CD14-positive monocyte (primary cell): ENCODE results near the gene ZDHHC7. TPM values are rescaled to one million over a fixed set of nuclear protein-coding genes. Genes with fewer than 3 reads are reported as not detected.

Source experiments
- DNase-seq, 3 donors: peaks; one replicate each; pipeline ENCODE4 v3.0.0-alpha.2; 2011 to 2022
- H2AFZ ChIP-seq: 2 replicates; pipeline ENCODE4 v1.6.0; 2012; ENCODE audit warnings: mild to moderate bottlenecking, low read depth, low read length, inconsistent platforms; ENCODE audit not compliant: insufficient read depth, poor library complexity, severe bottlenecking
- H3K27ac ChIP-seq, 2 donors: 1 replicate in 1 of 2; 2 replicates in 1 of 2; pipeline ENCODE4 v1.5.1; 2012 to 2013; ENCODE audit warnings: low read length in 2 of 2, control low read depth in 1 of 2, inconsistent platforms in 1 of 2, low read depth in 1 of 2, mild to moderate bottlenecking in 1 of 2
- H3K27me3 ChIP-seq, 2 donors: one replicate each; pipeline versions ENCODE4 v1.6.0 to v1.6.1; 2011 to 2013; ENCODE audit warnings: low read length in 2 of 2; ENCODE audit not compliant: control insufficient read depth in 2 of 2, insufficient read depth in 2 of 2
- H3K36me3 ChIP-seq, 2 donors: replicated peaks in 1 of 2; 1 replicate in 1 of 2; 2 replicates in 1 of 2; pipeline versions ENCODE4 v1.5.1 to v1.6.1; 2012 to 2013; ENCODE audit warnings: low read length in 2 of 2, control low read depth in 1 of 2, inconsistent platforms in 1 of 2, mild to moderate bottlenecking in 1 of 2; ENCODE audit not compliant: insufficient read depth in 2 of 2, control insufficient read depth in 1 of 2
- H3K4me1 ChIP-seq, 2 donors: 1 replicate in 1 of 2; 2 replicates in 1 of 2; pipeline versions ENCODE4 v1.5.1 to v1.6.1; 2012 to 2013; ENCODE audit warnings: low read length in 2 of 2, control low read depth in 1 of 2, inconsistent platforms in 1 of 2, mild to moderate bottlenecking in 1 of 2, moderate library complexity in 1 of 2; ENCODE audit not compliant: insufficient read depth in 2 of 2, control insufficient read depth in 1 of 2
- H3K4me2 ChIP-seq: replicated peaks from 2 replicates; pipeline ENCODE3; 2012; ENCODE audit warnings: low read length, moderate library complexity, mild to moderate bottlenecking; ENCODE audit not compliant: poor library complexity, severe bottlenecking; ENCODE audit errors: extremely low read depth
- H3K4me3 ChIP-seq, 3 experiments: fragments of 200-600 bp in 1 of 3; sonication (generic) in 1 of 3; replicated peaks in 1 of 3; 1 replicate in 2 of 3; 2 replicates in 1 of 3; pipeline ENCODE4 v1.5.1; 2011 to 2013; ENCODE audit warnings: low read length in 3 of 3, mild to moderate bottlenecking in 3 of 3, control low read depth in 2 of 3, low read depth in 2 of 3, inconsistent platforms in 1 of 3, moderate library complexity in 1 of 3
- H3K79me2 ChIP-seq: 2 replicates; pipeline ENCODE4 v1.6.0; 2012; ENCODE audit warnings: mild to moderate bottlenecking, control low read depth, inconsistent platforms, low read length, moderate library complexity; ENCODE audit not compliant: insufficient read depth
- H3K9ac ChIP-seq: 2 replicates; pipeline ENCODE4 v1.6.0; 2017; ENCODE audit warnings: low read length, mild to moderate bottlenecking; ENCODE audit not compliant: insufficient read depth, poor library complexity, severe bottlenecking
- H3K9me3 ChIP-seq, 2 donors: replicated peaks in 1 of 2; 1 replicate in 1 of 2; 2 replicates in 1 of 2; pipeline versions ENCODE4 v1.5.1 to v1.6.1; 2012 to 2013; ENCODE audit warnings: low read length in 2 of 2, control low read depth in 1 of 2; ENCODE audit not compliant: control insufficient read depth in 1 of 2, insufficient read depth in 1 of 2
- H4K20me1 ChIP-seq: 2 replicates; pipeline ENCODE4 v1.6.0; 2012; ENCODE audit warnings: mild to moderate bottlenecking, low read length, control low read depth, moderate library complexity; ENCODE audit not compliant: insufficient read depth
- H3K27ac Mint-ChIP-seq, 7 donors: one replicate each; pipeline ENCODE4 v1.8.0; 2020; ENCODE audit warnings: mild to moderate bottlenecking in 7 of 7, mixed read lengths in 7 of 7, moderate library complexity in 6 of 7, inconsistent platforms in 2 of 7
- H3K27me3 Mint-ChIP-seq, 3 donors: one replicate each; pipeline ENCODE4 v1.8.0; 2021 to 2022; ENCODE audit warnings: low read depth in 3 of 3, mild to moderate bottlenecking in 3 of 3, mixed read lengths in 3 of 3, moderate library complexity in 3 of 3, inconsistent platforms in 1 of 3
- H3K36me3 Mint-ChIP-seq, 2 donors: one replicate each; pipeline ENCODE4 v1.8.0; 2020; ENCODE audit warnings: mixed read lengths in 2 of 2, inconsistent platforms in 1 of 2, mild to moderate bottlenecking in 1 of 2
- H3K4me1 Mint-ChIP-seq: one replicate; pipeline ENCODE4 v1.8.0; 2020; ENCODE audit warnings: mild to moderate bottlenecking, mixed read lengths
- H3K4me3 Mint-ChIP-seq, 2 donors: one replicate each; pipeline ENCODE4 v1.8.0; 2020; ENCODE audit warnings: mild to moderate bottlenecking in 2 of 2, mixed read lengths in 2 of 2, moderate library complexity in 1 of 2
- H3K9me3 Mint-ChIP-seq, 7 donors: one replicate each; pipeline ENCODE4 v1.8.0; 2020 to 2022; ENCODE audit warnings: mixed read lengths in 7 of 7, mild to moderate bottlenecking in 6 of 7, moderate library complexity in 6 of 7, inconsistent platforms in 2 of 7
- CTCF ChIP-seq: fragments of 200-600 bp; IDR thresholded peaks from one replicate; pipeline ENCODE4 v1.8.0; 2022; ENCODE audit warnings: antibody characterized with exemption, mild to moderate bottlenecking
- WGBS: methylation state at CpG from one replicate; pipeline ENCODE4 v1.1.5; 2013; ENCODE audit warnings: missing lambda C conversion rate; ENCODE audit not compliant: insufficient coverage; 5-methylcytosine and 5-hydroxymethylcytosine counted together
- intact Hi-C, 2 donors: fragments of 100-400 bp; cut with micrococcal nuclease; formaldehyde crosslinking; loops; one replicate each; pipeline versions ENCODE4 v1.15.0 to v1.15.1; 2023
- polyA plus RNA-seq, 3 donors: library from polyadenylated mRNA; depleted of rRNA in 1 of 3; unstranded in 2 of 3; stranded (reverse) in 1 of 3; fragments of 300-500 nt in 2 of 3; fragments of >200 nt in 1 of 3; fragmentation: Illumina TruSeq in 2 of 3; gene quantifications; 1 replicate in 2 of 3; 2 replicates in 1 of 3; pipeline ENCODE4 v1.2.3, GENCODE V29; 2012 to 2021

The ZDHHC7 gene
- polyA plus RNA-seq, 3 donors: 99.7 to 189 (median 129) TPM

GRCh38 chr16:84955427-84955826 is 55.9 kb downstream of the ZDHHC7 start:
- Mint-ChIP-seq H3K4me1 (peaks cover 30% of the 10 kb centered on the region), H3K36me3 (no peaks in the 10 kb centered on the region), H3K9me3 (no peaks in the 10 kb centered on the region), H3K27me3 (peaks cover 3 to 8% (median 4%) of the 10 kb centered on the region in 3 donors), H3K4me3 (no peak overlapping the region), H3K27ac (no peak overlapping the region)
- Histone ChIP-seq H4K20me1 (no peaks in the 10 kb centered on the region), H2AFZ (no peak overlapping the region), H3K27me3 (no peaks in the 10 kb centered on the region), H3K9ac (no peak overlapping the region), H3K4me2 (no peak overlapping the region), H3K4me1 (peaks cover 19 to 22% of the 10 kb centered on the region in 2 donors), H3K9me3 (no peaks in the 10 kb centered on the region), H3K4me3 (no peak overlapping the region), H3K36me3 (no peaks in the 10 kb centered on the region), H3K79me2 (no peaks in the 10 kb centered on the region), H3K27ac (no peak overlapping the region)
- no peak for DNase-seq
- no peak for TF ChIP-seq CTCF
- WGBS: 93% methylated on average over 6 of the region's 6 CpGs
- intact Hi-C loops: no loop called here

GRCh38 chr16:84953190-84953746 is 58.1 kb downstream of the ZDHHC7 start:
- Histone ChIP-seq H3K4me1 (peaks cover 19 to 32% of the 10 kb centered on the region in 2 donors), H3K9ac (no peak overlapping the region), H3K79me2 (no peaks in the 10 kb centered on the region), H3K27ac (no peak overlapping the region), H4K20me1 (no peaks in the 10 kb centered on the region), H3K4me3 (peak overlapping the region in 1 of 3 experiments; percentile 23), H3K36me3 (no peaks in the 10 kb centered on the region), H3K9me3 (no peaks in the 10 kb centered on the region), H3K4me2 (peak overlapping the region; percentile 37), H3K27me3 (peaks cover 0 to 2% of the 10 kb centered on the region in 2 donors), H2AFZ (peak overlapping the region; percentile 60)
- H3K9me3 Mint-ChIP-seq: no peaks in the 10 kb centered on the region
- intact Hi-C loops: loop anchor here (5.0 kb wide), 2 partner anchors 196 to 311 kb away; no protein-coding TSS in a partner anchor
- DNase-seq: peak in 2 of 3 donors; percentile 12 to 43
- no peak for TF ChIP-seq CTCF
- peaks cover 0 to 3% of the 10 kb centered on the region in 2 donors for H3K36me3 Mint-ChIP-seq
- 0% methylated on average over 2 of the region's 9 CpGs for WGBS
- H3K27ac Mint-ChIP-seq: peak overlapping the region in 3 of 7 donors; percentile 25 to 70 (median 26)
- peak overlapping the region in 1 of 2 donors; percentile 67 for H3K4me3 Mint-ChIP-seq
- H3K4me1 Mint-ChIP-seq: peaks cover 26% of the 10 kb centered on the region
- peaks cover 0 to 5% (median 0%) of the 10 kb centered on the region in 3 donors for H3K27me3 Mint-ChIP-seq
